Common myeloid progenitor, CD34-positive (primary cell): ENCODE measurements around the gene NCMAP.

Experiments
- CTCF ChIA-PET: fragments of 350-600 bp; sonication (Branson Sonifier 250); formaldehyde crosslinking; loops from one replicate; lab custom pipeline; 2021; ENCODE audit warnings: antibody characterized with exemption; lab: Charles Lee
- POLR2A ChIA-PET: fragments of 350-600 bp; sonication (Branson Sonifier 250); formaldehyde crosslinking; loops from one replicate; lab custom pipeline; 2021; ENCODE audit warnings: antibody characterized with exemption; lab: Charles Lee
- DNase-seq, 3 donors: peaks; one replicate each; pipeline versions ENCODE4 v3.0.0 to v3.0.0-alpha.2; 2013
- H3K27ac ChIP-seq, 2 experiments: 1 replicate in 1 of 2; 2 replicates in 1 of 2; pipeline ENCODE4 v1.7.0; 2013; ENCODE audit warnings: inconsistent platforms in 2 of 2, low read length in 2 of 2, mild to moderate bottlenecking in 2 of 2, low read depth in 1 of 2, moderate library complexity in 1 of 2; ENCODE audit not compliant: severe bottlenecking in 2 of 2, insufficient read depth in 1 of 2, poor library complexity in 1 of 2
- H3K27me3 ChIP-seq, 5 experiments: replicated peaks in 2 of 5; 1 replicate in 3 of 5; 2 replicates in 2 of 5; pipeline versions ENCODE4 v1.6.1 to v1.7.0; 2013; ENCODE audit warnings: low read length in 4 of 5, mild to moderate bottlenecking in 2 of 5, moderate library complexity in 2 of 5, inconsistent platforms in 1 of 5; ENCODE audit not compliant: insufficient read depth in 5 of 5, control insufficient read depth in 4 of 5
- H3K36me3 ChIP-seq, 4 experiments: 1 replicate in 2 of 4; 2 replicates in 2 of 4; pipeline versions ENCODE4 v1.6.1 to v1.7.0; 2013; ENCODE audit warnings: low read length in 3 of 4, control low read depth in 1 of 4, mild to moderate bottlenecking in 1 of 4; ENCODE audit not compliant: control insufficient read depth in 4 of 4, insufficient read depth in 4 of 4
- H3K4me1 ChIP-seq, 4 experiments: 1 replicate in 3 of 4; 2 replicates in 1 of 4; pipeline versions ENCODE4 v1.6.1 to v1.7.1; 2013; ENCODE audit warnings: low read length in 3 of 4, mild to moderate bottlenecking in 3 of 4, control low read depth in 1 of 4, inconsistent platforms in 1 of 4, moderate library complexity in 1 of 4; ENCODE audit not compliant: control insufficient read depth in 4 of 4, insufficient read depth in 4 of 4; ENCODE audit errors: control extremely low read depth in 1 of 4
- H3K4me3 ChIP-seq, 7 experiments: 1 replicate in 4 of 7; 2 replicates in 3 of 7; pipeline versions ENCODE4 v1.5.1 to v1.7.0; 2013; ENCODE audit warnings: mild to moderate bottlenecking in 7 of 7, low read length in 6 of 7, moderate library complexity in 6 of 7, inconsistent platforms in 2 of 7, low read depth in 2 of 7, control low read depth in 1 of 7; ENCODE audit not compliant: insufficient read depth in 4 of 7, control insufficient read depth in 1 of 7; ENCODE audit errors: extremely low read depth in 1 of 7
- H3K9me3 ChIP-seq, 5 experiments: 1 replicate in 4 of 5; 2 replicates in 1 of 5; pipeline versions ENCODE4 v1.6.1 to v1.7.1; 2013; ENCODE audit warnings: low read length in 4 of 5, mild to moderate bottlenecking in 2 of 5, inconsistent platforms in 1 of 5, low read depth in 1 of 5, moderate library complexity in 1 of 5; ENCODE audit not compliant: control insufficient read depth in 4 of 5, insufficient read depth in 2 of 5; ENCODE audit errors: control extremely low read depth in 1 of 5
- WGBS: methylation state at CpG from one replicate; pipeline ENCODE4 v1.1.5; 2013; ENCODE audit not compliant: insufficient coverage; 5-methylcytosine and 5-hydroxymethylcytosine counted together

The NCMAP gene

GRCh38 chr1:24589200-24589599 is 33.3 kb downstream of the NCMAP start:
- 96% methylated on average over 3 of the region's 3 CpGs for WGBS
- POLR2A ChIA-PET, result no interaction called here
- CTCF ChIA-PET, result no interaction called here

GRCh38 chr1:24591781-24592180 is 35.9 kb downstream of the NCMAP start:
- DNase-seq, result no peak
- Histone ChIP-seq H3K9me3 (no peaks in the 10 kb centered on the region), H3K27me3 (no peaks in the 10 kb centered on the region), H3K4me3 (no peak overlapping the region), H3K27ac (no peak overlapping the region), H3K4me1 (no peaks in the 10 kb centered on the region), H3K36me3 (no peaks in the 10 kb centered on the region)
- 93% methylated on average over 3 of the region's 3 CpGs for WGBS
- CTCF ChIA-PET, result interaction anchor here (0.8 to 5.6 kb wide), 7 partner anchors 12 to 244 kb away, joined by 3 to 25 read pairs (median 4); no protein-coding TSS in a partner anchor
- POLR2A ChIA-PET, result no interaction called here

More at GRCh38 chr1:24589200-24589599, 33.3 kb downstream of the NCMAP start:
- no peak overlapping the region for H3K27ac ChIP-seq
- H3K9me3 ChIP-seq, result no peaks in the 10 kb centered on the region
- DNase-seq, result no peak
- H3K27me3 ChIP-seq, result peaks cover 0 to 2% (median 0%) of the 10 kb centered on the region in 5 experiments
- H3K36me3 ChIP-seq, result no peaks in the 10 kb centered on the region
- peaks cover 0 to 8% (median 5%) of the 10 kb centered on the region in 4 experiments for H3K4me1 ChIP-seq
- H3K4me3 ChIP-seq, result no peak overlapping the region

DNA sequence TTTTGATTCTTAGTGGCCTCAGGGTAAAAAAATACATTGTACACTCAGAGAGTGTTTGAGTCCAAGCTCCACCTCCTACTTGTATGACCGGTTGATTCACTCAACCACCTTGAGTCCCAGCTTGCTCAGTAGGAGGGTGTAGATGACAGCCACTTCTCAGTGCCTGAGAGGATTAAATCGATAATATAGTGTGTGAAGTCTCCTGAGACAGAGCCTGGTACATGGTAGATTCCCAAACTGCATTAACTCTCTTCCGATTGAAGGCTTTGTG is 38.4 kb downstream of the NCMAP start:
- H3K4me1 ChIP-seq, result no peaks in the 10 kb centered on the region
- no peaks in the 10 kb centered on the region for H3K27me3 ChIP-seq
- ChIA-PET POLR2A (no interaction called here), CTCF (interaction anchor here (0.8 to 5.6 kb wide), 3 partner anchors 42 to 236 kb away, joined by 3 to 25 read pairs (median 3); no protein-coding TSS in a partner anchor)
- no peaks in the 10 kb centered on the region for H3K9me3 ChIP-seq
- no peak overlapping the region for H3K4me3 ChIP-seq
- H3K36me3 ChIP-seq, result no peaks in the 10 kb centered on the region
- WGBS, result 100% methylated on average over 3 of the region's 3 CpGs
- no peak for DNase-seq
- H3K27ac ChIP-seq, result no peak overlapping the region

DNA sequence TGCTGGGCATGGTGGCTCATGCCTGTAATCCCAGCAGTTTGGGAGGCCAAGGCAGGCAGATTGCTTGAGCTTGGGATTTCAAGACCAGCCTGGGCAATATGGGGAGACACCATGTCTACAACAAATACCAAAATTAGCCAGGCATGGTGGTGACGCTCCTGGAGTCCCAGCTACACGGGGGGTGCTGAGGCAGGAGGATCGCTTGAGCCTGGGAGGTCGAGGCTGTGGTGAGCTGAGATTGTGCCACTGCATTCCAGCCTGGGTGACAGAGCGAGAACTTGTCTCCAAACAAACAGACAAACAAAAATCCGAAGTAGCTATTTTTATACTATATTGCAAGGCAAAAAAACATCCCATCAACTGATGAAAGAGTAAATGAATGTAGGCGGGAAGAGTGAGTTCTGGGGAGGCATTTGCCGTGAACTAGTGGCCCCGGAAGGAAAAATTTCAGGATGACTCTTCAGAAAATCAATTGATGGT is 40.6 kb downstream of the NCMAP start:
- H3K4me1 ChIP-seq, result no peaks in the 10 kb centered on the region
- no peak overlapping the region for H3K4me3 ChIP-seq

DNA sequence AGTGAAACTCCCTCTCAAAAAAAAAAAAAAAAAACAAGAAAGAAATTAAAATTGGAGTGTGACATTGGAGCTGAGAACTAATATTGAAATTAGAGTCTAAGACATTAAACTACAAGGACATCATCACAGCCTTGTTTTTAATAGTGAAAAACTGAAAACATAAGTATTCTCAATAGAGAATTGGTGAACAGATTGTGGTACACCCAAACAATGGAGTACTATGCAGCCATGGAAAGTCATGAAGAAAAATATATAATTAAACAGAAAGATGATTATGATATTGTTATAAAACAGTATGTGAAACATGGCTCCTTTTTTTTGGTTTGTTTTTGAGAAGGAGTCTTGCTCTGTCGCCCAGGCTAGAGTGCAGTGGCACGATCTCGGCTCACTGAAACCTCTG is 43.4 kb downstream of the NCMAP start:
- no peak overlapping the region for H3K4me3 ChIP-seq
- no peaks in the 10 kb centered on the region for H3K4me1 ChIP-seq
- CTCF ChIA-PET, result no interaction called here
- no peaks in the 10 kb centered on the region for H3K27me3 ChIP-seq
- POLR2A ChIA-PET, result no interaction called here
- DNase-seq, result no peak
- WGBS, result no CpG with 5 or more reads among the region's 3 CpGs
- H3K36me3 ChIP-seq, result no peaks in the 10 kb centered on the region
- H3K9me3 ChIP-seq, result no peaks in the 10 kb centered on the region
- no peak overlapping the region for H3K27ac ChIP-seq

More for the DNA sequence above, 40.6 kb downstream of the NCMAP start:
- ChIA-PET POLR2A (no interaction called here), CTCF (interaction anchor here (0.8 to 1.3 kb wide), 4 partner anchors 9 to 234 kb away, joined by 3 to 5 read pairs (median 3); no protein-coding TSS in a partner anchor)
- no peak overlapping the region for H3K27ac ChIP-seq
- H3K27me3 ChIP-seq, result no peaks in the 10 kb centered on the region
- no peaks in the 10 kb centered on the region for H3K9me3 ChIP-seq
- no peak for DNase-seq
- no peaks in the 10 kb centered on the region for H3K36me3 ChIP-seq
- 97% methylated on average over 7 of the region's 9 CpGs for WGBS

- CTCF ChIA-PET, result interaction anchor here (1.4 kb wide), 1 partner anchor 13 kb away, joined by 4 read pairs; no protein-coding TSS in a partner anchor
Measured at GRCh38 chr1:24600551-24600950, 44.7 kb downstream of the NCMAP start.

GRCh38 chr1:24605534-24606295 is 49.8 kb downstream of the NCMAP start:
- Histone ChIP-seq H3K27ac (no peak overlapping the region), H3K4me3 (no peak overlapping the region), H3K4me1 (no peaks in the 10 kb centered on the region), H3K27me3 (peaks cover 0 to 5% (median 0%) of the 10 kb centered on the region in 5 experiments), H3K9me3 (no peaks in the 10 kb centered on the region), H3K36me3 (no peaks in the 10 kb centered on the region)
- WGBS, result 96% methylated on average over 17 of the region's 19 CpGs
- CTCF ChIA-PET, result interaction anchor here (0.7 kb wide), 1 partner anchor 19 kb away, joined by 3 read pairs; no protein-coding TSS in a partner anchor
- POLR2A ChIA-PET, result no interaction called here
- DNase-seq, result no peak

More at GRCh38 chr1:24600551-24600950, 44.7 kb downstream of the NCMAP start:
- no peaks in the 10 kb centered on the region for H3K9me3 ChIP-seq
- no peak overlapping the region for H3K4me3 ChIP-seq
- 89% methylated on average over 5 of the region's 5 CpGs for WGBS
- POLR2A ChIA-PET, result no interaction called here
- no peak for DNase-seq
- no peaks in the 10 kb centered on the region for H3K4me1 ChIP-seq
- no peaks in the 10 kb centered on the region for H3K27me3 ChIP-seq
- no peak overlapping the region for H3K27ac ChIP-seq
- H3K36me3 ChIP-seq, result no peaks in the 10 kb centered on the region
